GM12878 (cell line): ENCODE results near the gene AGR3. TPM values are rescaled to one million over a fixed set of nuclear protein-coding genes. Genes with fewer than 3 reads are reported as not detected.

Experiments
- ATAC-seq: fragments of 200-7000 bp; cut with Tn5 transposase; 3 replicates; pipeline ENCODE4 v1.9.1; 2020; ENCODE audit warnings: mild to moderate bottlenecking, moderate library complexity
- BruUV-seq: library from RNA; stranded (reverse); fragments of 400-500 nt; replicated peaks from 2 replicates; lab custom pipeline; 2021; lab: Mats Ljungman, UMichigan
- CTCF ChIA-PET: fragments of 300-600 bp; sonication (Branson Sonifier 250); formaldehyde crosslinking; extraction: SDS; loops from one replicate; lab custom pipeline; 2021; ENCODE audit warnings: inconsistent platforms; lab: Yijun Ruan, JAX
- POLR2A ChIA-PET: fragments of 350-600 bp; formaldehyde crosslinking; extraction: SDS; loops from one replicate; lab custom pipeline; 2021; ENCODE audit warnings: inconsistent platforms; lab: Charles Lee
- RAD21 ChIA-PET: fragments of 300-600 bp; sonication (Branson Sonifier 250); formaldehyde crosslinking; loops from one replicate; lab custom pipeline; 2023; ENCODE audit warnings: antibody characterized with exemption; ENCODE audit not compliant: unreplicated experiment; lab: Charles Lee
- SMC1A ChIA-PET: fragments of 300-600 bp; sonication (Branson Sonifier 250); formaldehyde crosslinking; loops from one replicate; lab custom pipeline; 2023; ENCODE audit not compliant: unreplicated experiment, uncharacterized antibody; lab: Charles Lee
- DNase-seq: peaks from one replicate; pipeline ENCODE4 v3.0.0-alpha.2; 2011; ENCODE audit warnings: low read depth, low spot score
- FAIRE-seq: peaks from 3 replicates; lab custom pipeline; 2011; peaks lifted over from hg19 to GRCh38; lab: Jason Lieb, UNC
- H2AFZ ChIP-seq: 2 replicates; pipeline ENCODE4 v1.6.0; 2011; ENCODE audit warnings: low read depth, low read length, control low read depth; ENCODE audit not compliant: control insufficient read depth
- H3K27ac ChIP-seq: 2 replicates; pipeline ENCODE4 v1.5.1; 2011; ENCODE audit warnings: control low read depth; ENCODE audit not compliant: control insufficient read depth, insufficient read depth
- H3K27me3 ChIP-seq, 2 experiments: replicated peaks in 1 of 2; 2 replicates each; pipeline versions ENCODE4 v1.6.0 to v1.6.1; 2011; ENCODE audit warnings: low read length in 1 of 2; ENCODE audit not compliant: control insufficient read depth in 2 of 2, insufficient read depth in 2 of 2
- H3K36me3 ChIP-seq, 2 experiments: 2 replicates each; pipeline ENCODE4 v1.5.1; 2011; ENCODE audit warnings: low read length in 1 of 2; ENCODE audit not compliant: control insufficient read depth in 2 of 2, insufficient read depth in 2 of 2
- H3K4me1 ChIP-seq: 2 replicates; pipeline ENCODE4 v1.6.1; 2011; ENCODE audit warnings: mild to moderate bottlenecking, low read length, moderate library complexity, mixed read lengths; ENCODE audit not compliant: control insufficient read depth, insufficient read depth
- H3K4me2 ChIP-seq: 2 replicates; pipeline ENCODE4 v1.6.0; 2011; ENCODE audit warnings: control low read depth; ENCODE audit not compliant: control insufficient read depth, insufficient read depth
- H3K4me3 ChIP-seq: fragments of 200-600 bp; sonication (generic); 2 replicates; pipeline ENCODE4 v1.5.1; 2016
- H3K79me2 ChIP-seq: 2 replicates; pipeline ENCODE4 v1.6.0; 2011; ENCODE audit warnings: low read length; ENCODE audit not compliant: control insufficient read depth, insufficient read depth
- H3K9ac ChIP-seq: 2 replicates; pipeline ENCODE4 v1.8.0; 2011; ENCODE audit warnings: low read length, control low read depth, mixed read lengths; ENCODE audit not compliant: control insufficient read depth, insufficient read depth
- H3K9me3 ChIP-seq: replicated peaks from 3 replicates; pipeline ENCODE4 v1.5.1; 2011; ENCODE audit warnings: mild to moderate bottlenecking, low read length; ENCODE audit not compliant: control insufficient read depth, insufficient read depth
- H4K20me1 ChIP-seq: 2 replicates; pipeline ENCODE4 v1.6.0; 2011; ENCODE audit not compliant: control insufficient read depth, insufficient read depth
- ASH2L ChIP-seq: fragments of 300-600, 200-600 bp; sonication (generic); IDR thresholded peaks from 2 replicates; pipeline ENCODE4 v1.6.1; 2017; ENCODE audit warnings: low read depth, mild to moderate bottlenecking, borderline replicate concordance
- CREB1 ChIP-seq: IDR thresholded peaks from 2 replicates; pipeline ENCODE4 v1.6.1; 2012; ENCODE audit warnings: low read depth, mild to moderate bottlenecking, inconsistent platforms
- DPF2 ChIP-seq: fragments of 450-650 bp; IDR thresholded peaks from 2 replicates; pipeline ENCODE4 v1.6.1; 2017; ENCODE audit warnings: mild to moderate bottlenecking
- HSF1 ChIP-seq: fragments of 150-350 bp; IDR thresholded peaks from 2 replicates; pipeline ENCODE4 v1.6.1; 2014; ENCODE audit warnings: mild to moderate bottlenecking, low read depth, low read length
- IRF4 ChIP-seq: IDR thresholded peaks from 2 replicates; pipeline ENCODE4 v1.6.1; 2011; ENCODE audit warnings: low read depth, low read length
- KDM1A ChIP-seq: fragments of 200-600 bp; sonication (generic); IDR thresholded peaks from 2 replicates; pipeline ENCODE4 v1.6.1; 2016; ENCODE audit warnings: borderline replicate concordance
- NFIC ChIP-seq: IDR thresholded peaks from 2 replicates; pipeline ENCODE4 v1.6.1; 2012; ENCODE audit warnings: low read depth, mild to moderate bottlenecking, inconsistent platforms, low read length, moderate library complexity
- POLR2AphosphoS5 ChIP-seq: IDR thresholded peaks from 2 replicates; pipeline ENCODE4 v1.6.1; 2011; ENCODE audit warnings: mild to moderate bottlenecking, low read length, inconsistent platforms
- RFX5 ChIP-seq: IDR thresholded peaks from 2 replicates; pipeline ENCODE4 v1.6.1; 2011; ENCODE audit warnings: low read depth, low read length, improper control_type of control experiment
- SMC3 ChIP-seq: IDR thresholded peaks from 2 replicates; pipeline ENCODE4 v1.6.1; 2011; ENCODE audit warnings: low read length, improper control_type of control experiment, borderline replicate concordance
- WGBS: methylation state at CpG from one replicate; pipeline ENCODE4 v1.1.6; 2016; ENCODE audit warnings: low lambda C conversion rate; ENCODE audit not compliant: insufficient replicate concordance, insufficient coverage; ENCODE audit errors: missing lambda C conversion rate; 5-methylcytosine and 5-hydroxymethylcytosine counted together
- in situ Hi-C: fragments of 300-500 bp; cut with MboI; formaldehyde crosslinking; loops from 9 replicates; pipeline ENCODE4 v1.14.3; 2018; ENCODE audit warnings: mixed read lengths
- intact Hi-C: fragments of 100-400 bp; cut with micrococcal nuclease; formaldehyde crosslinking; loops from one replicate; pipeline ENCODE4 v1.14.2; 2022; ENCODE audit not compliant: unreplicated experiment
- polyA plus RNA-seq, 11 experiments: library from polyadenylated mRNA; depleted of rRNA in 4 of 11; unstranded in 6 of 11; stranded (reverse) in 5 of 11; fragments of >200 nt; fragmentation: Nextera tagmentation in 4 of 11; fragmentation: Illumina TruSeq in 1 of 11; extraction: Ambion mirVana in 4 of 11; extraction: Trizol in 1 of 11; gene quantifications; 1 replicate in 1 of 11; 2 replicates in 10 of 11; pipeline versions ENCODE4 v1.2.1 to v1.2.3, GENCODE V29; 2011 to 2016; ENCODE audit warnings: inconsistent platforms in 2 of 11, missing spikeins in 2 of 11, low read depth in 1 of 11
- total RNA-seq, 4 experiments: library from RNA; depleted of rRNA in 3 of 4; stranded (reverse); fragments of >200 nt in 3 of 4; fragmentation: Illumina TruSeq in 1 of 4; extraction: Trizol in 1 of 4; gene quantifications; 2 replicates each; pipeline versions ENCODE4 v1.2.1 to v1.2.3, GENCODE V29; 2013 to 2021

AGR3 gene
- total and polyA plus RNA-seq, 10 of the 15 experiments (the other 5 are each of a cell fraction or from before 2014, with no cell fraction given): not detected

GRCh38 chr7:16850614-16851466, 30.9 kb downstream of the AGR3 start:
- Histone ChIP-seq H3K36me3 (no peaks in the 10 kb centered on the region), H3K4me3 (no peak overlapping the region), H3K9ac (no peak overlapping the region), H3K9me3 (no peaks in the 10 kb centered on the region), H3K79me2 (no peaks in the 10 kb centered on the region), H2AFZ (no peak overlapping the region), H4K20me1 (no peaks in the 10 kb centered on the region), H3K4me2 (no peak overlapping the region), H3K27me3 (no peaks in the 10 kb centered on the region), H3K4me1 (no peaks in the 10 kb centered on the region), H3K27ac (no peak overlapping the region)
- in situ Hi-C loops: no loop called here
- BruUV-seq: no TSS peak
- WGBS: 45% methylated on average over 35 of the region's 44 CpGs
- FAIRE-seq: no peak
- DNase-seq: no peak
- ChIA-PET POLR2A (no interaction called here), CTCF (no interaction called here), SMC1A (no interaction called here), RAD21 (no interaction called here)
- TF ChIP-seq NFIC: no peak
- TF ChIP-seq DPF2: no peak
- no peak for TF ChIP-seq ASH2L
- no peak for TF ChIP-seq CREB1
- TF ChIP-seq POLR2AphosphoS5: no peak
- TF ChIP-seq HSF1: no peak
- no peak for TF ChIP-seq IRF4
- TF ChIP-seq SMC3: no peak
- no peak for TF ChIP-seq KDM1A
- TF ChIP-seq RFX5: no peak
- no peak for ATAC-seq
- intact Hi-C loops: no loop called here
